BLaER1 treated with 17β-estradiol and CSF1 and Interleukin-3, amounts not matched to agents 10 nM and 100 nM (cell line): ENCODE results near the gene UNKL.
A peak's percentile ranks its signal among the peaks of the same experiment; 100 is the strongest.
"Not testable (repeated sequence)": the region's sequence is repeated elsewhere in the genome, so short reads cannot be mapped to it uniquely, and the experiment has no call there.

Experiments used
- H3K27ac ChIP-seq, 11 experiments: shearing (Covaris generic); formaldehyde crosslinking; 2 replicates each; pipeline ENCODE4 v1.8.1; 2022
- H3K27me3 ChIP-seq, 11 experiments: shearing (Covaris generic); formaldehyde crosslinking; 2 replicates each; pipeline ENCODE4 v1.8.1; 2022
- H3K36me3 ChIP-seq, 11 experiments: shearing (Covaris generic); formaldehyde crosslinking; 2 replicates each; pipeline ENCODE4 v1.8.1; 2022
- H3K4me1 ChIP-seq, 10 experiments: shearing (Covaris generic); formaldehyde crosslinking; 2 replicates each; pipeline ENCODE4 v1.8.1; 2022
- H3K4me2 ChIP-seq, 11 experiments: shearing (Covaris generic); formaldehyde crosslinking; 2 replicates each; pipeline ENCODE4 v1.8.1; 2022
- H3K4me3 ChIP-seq, 10 experiments: shearing (Covaris generic); formaldehyde crosslinking; 2 replicates each; pipeline ENCODE4 v1.8.1; 2022
- H3K9ac ChIP-seq, 11 experiments: shearing (Covaris generic); formaldehyde crosslinking; 2 replicates each; pipeline ENCODE4 v1.8.1; 2022
- H3K9me3 ChIP-seq, 11 experiments: shearing (Covaris generic); formaldehyde crosslinking; replicated peaks in 1 of 11; 2 replicates each; pipeline ENCODE4 v1.8.1; 2022
- H4K20me1 ChIP-seq, 11 experiments: shearing (Covaris generic); formaldehyde crosslinking; 2 replicates each; pipeline ENCODE4 v1.8.1; 2022
- Cebpa-rat ChIP-seq, 11 experiments: shearing (Covaris generic); IDR thresholded peaks; 2 replicates each; pipeline ENCODE4 v1.8.1; 2022

Gene UNKL

GRCh38 chr16:1332618-1333148, 81.8 kb downstream of the UNKL start:
- H3K9ac ChIP-seq: peak overlapping the region in 1 of 11 experiments; percentile 66; a peak in 1 of 22 replicates
- H3K4me1 ChIP-seq: peaks cover 16 to 61% (median 54%) of the 10 kb centered on the region in 10 experiments
- peaks cover 0 to 71% (median 52%) of the 10 kb centered on the region in 11 experiments; a peak in 18 of 22 replicates for H4K20me1 ChIP-seq
- H3K27ac ChIP-seq: peak overlapping the region in 1 of 11 experiments; percentile 79; a peak in 1 of 22 replicates
- no peak for TF ChIP-seq Cebpa-rat (IDR thresholded peaks at IDR 0.05)
- peaks cover 0 to 14% (median 8%) of the 10 kb centered on the region in 11 experiments; a peak in 17 of 22 replicates for H3K9me3 ChIP-seq
- H3K4me2 ChIP-seq: peak overlapping the region; percentile 78 to 94 (median 85); a peak in 21 of 22 replicates
- H3K27me3 ChIP-seq: peaks cover 63 to 80% (median 78%) of the 10 kb centered on the region in 11 experiments
- H3K4me3 ChIP-seq: peak overlapping the region in 4 of 10 experiments; percentile 20 to 38 (median 30); a peak in 3 of 20 replicates
- H3K36me3 ChIP-seq: no peaks in the 10 kb centered on the region

GRCh38 chr16:1331712-1332617, 82.5 kb downstream of the UNKL start:
- no peak for TF ChIP-seq Cebpa-rat (IDR thresholded peaks at IDR 0.05)
- Histone ChIP-seq H3K4me2 (peak overlapping the region; percentile 78 to 94 (median 85)), H3K9ac (peak overlapping the region in 6 of 11 experiments; percentile 17 to 68 (median 46); a peak in 9 of 22 replicates), H4K20me1 (peaks cover 4 to 77% (median 59%) of the 10 kb centered on the region in 11 experiments; a peak in 21 of 22 replicates), H3K4me1 (peaks cover 16 to 61% (median 52%) of the 10 kb centered on the region in 10 experiments), H3K9me3 (peaks cover 0 to 14% (median 8%) of the 10 kb centered on the region in 11 experiments; a peak in 17 of 22 replicates), H3K27ac (peak overlapping the region in 5 of 11 experiments; percentile 25 to 79 (median 46); a peak in 8 of 22 replicates), H3K4me3 (peak overlapping the region; percentile 8 to 60 (median 34); a peak in 12 of 20 replicates), H3K27me3 (peaks cover 62 to 73% (median 71%) of the 10 kb centered on the region in 11 experiments), H3K36me3 (peaks cover 0 to 4% (median 0%) of the 10 kb centered on the region in 11 experiments; a peak in 3 of 22 replicates)

DNA sequence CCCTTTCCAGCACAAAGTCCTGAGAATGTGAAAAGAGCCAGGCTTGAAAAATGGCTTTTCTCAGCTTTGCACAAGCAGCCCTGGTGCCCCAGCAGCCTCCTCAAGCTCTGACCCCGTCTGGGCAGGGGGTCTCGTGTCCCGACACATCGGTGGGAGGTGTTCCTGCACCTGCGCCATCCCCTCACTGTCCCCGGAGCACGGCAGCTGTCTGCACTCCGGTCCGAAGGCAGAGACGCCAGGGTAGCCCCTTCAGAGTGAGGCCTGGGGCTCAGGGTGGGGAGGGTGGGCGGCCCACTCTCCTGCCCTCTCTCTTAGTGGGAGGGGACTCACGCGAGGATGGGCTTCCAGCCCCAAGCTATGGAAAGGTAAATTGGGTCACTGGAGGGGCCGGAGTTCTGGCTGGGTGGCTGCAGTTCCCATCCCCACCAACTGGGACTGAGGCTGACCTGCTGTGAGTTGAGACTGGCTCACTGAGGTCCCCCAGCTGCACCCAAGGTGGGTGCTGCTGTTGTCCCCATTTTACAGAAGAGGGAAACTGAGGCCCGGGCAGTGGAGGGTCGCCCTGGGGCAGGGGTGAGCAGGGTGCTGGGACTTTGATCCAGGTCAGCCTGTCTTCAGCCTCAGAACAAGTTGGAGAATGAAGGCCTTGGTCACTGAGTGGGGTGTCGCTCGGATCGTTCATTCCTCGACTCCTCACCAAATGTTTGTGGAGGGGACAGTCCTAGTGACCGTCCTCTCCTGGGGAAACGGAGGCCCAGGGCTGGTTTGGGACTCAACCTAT, 83.4 kb downstream of the UNKL start:
- peak overlapping the region in 6 of 11 experiments; percentile 17 to 68 (median 46); a peak in 9 of 22 replicates for H3K9ac ChIP-seq
- peak overlapping the region in 9 of 10 experiments; percentile 8 to 60 (median 36); a peak in 11 of 20 replicates for H3K4me3 ChIP-seq
- TF ChIP-seq Cebpa-rat (IDR thresholded peaks at IDR 0.05): no peak
- peak overlapping the region in 5 of 11 experiments; percentile 25 to 79 (median 46); a peak in 8 of 22 replicates for H3K27ac ChIP-seq
- H3K27me3 ChIP-seq: peaks cover 53 to 65% (median 62%) of the 10 kb centered on the region in 11 experiments
- H4K20me1 ChIP-seq: peaks cover 7 to 77% (median 59%) of the 10 kb centered on the region in 11 experiments; a peak in 21 of 22 replicates
- H3K4me2 ChIP-seq: peak overlapping the region; percentile 78 to 94 (median 85)
- peaks cover 0 to 14% (median 8%) of the 10 kb centered on the region in 11 experiments; a peak in 17 of 22 replicates for H3K9me3 ChIP-seq
- peaks cover 16 to 59% (median 47%) of the 10 kb centered on the region in 10 experiments for H3K4me1 ChIP-seq
- H3K36me3 ChIP-seq: peaks cover 0 to 6% (median under 1%) of the 10 kb centered on the region in 11 experiments; a peak in 10 of 22 replicates

DNA sequence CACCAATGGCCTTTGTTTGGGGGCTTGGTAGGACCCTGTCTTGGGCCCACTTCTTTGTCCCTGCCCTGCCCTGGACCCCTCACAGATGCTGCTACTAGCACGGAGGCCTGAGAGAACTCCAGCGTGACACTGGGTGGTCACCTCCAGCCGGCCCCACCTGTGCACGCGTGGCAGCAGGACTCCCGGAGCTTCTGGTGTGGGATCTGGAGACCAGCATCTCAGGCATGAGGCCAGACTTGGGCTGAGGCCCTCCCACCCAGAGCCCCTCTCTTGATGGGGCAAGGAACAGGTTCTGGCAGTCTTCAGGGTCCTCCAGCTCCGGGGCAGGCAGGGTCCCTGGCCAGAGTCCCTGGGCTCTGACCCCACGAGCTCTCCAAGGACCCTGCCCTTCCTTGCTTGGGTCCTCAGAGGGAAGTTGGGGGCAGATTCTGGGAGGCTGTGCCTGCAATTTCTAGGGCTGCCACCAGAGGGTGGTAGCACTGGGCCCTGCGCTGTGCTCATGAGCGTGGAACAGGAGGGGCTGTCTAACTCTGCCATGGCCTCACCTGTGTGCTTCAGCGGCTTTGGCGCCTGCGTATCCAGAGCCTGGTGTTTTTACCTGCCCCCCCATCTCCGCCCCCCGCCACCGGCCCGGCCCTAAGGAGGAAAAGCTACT, 84.1 kb downstream of the UNKL start:
- peaks cover 46 to 57% (median 55%) of the 10 kb centered on the region in 11 experiments for H3K27me3 ChIP-seq
- TF ChIP-seq Cebpa-rat (IDR thresholded peaks at IDR 0.05): no peak
- H3K9ac ChIP-seq: no peak overlapping the region
- peaks cover 14 to 77% (median 59%) of the 10 kb centered on the region in 11 experiments; a peak in 21 of 22 replicates for H4K20me1 ChIP-seq
- H3K9me3 ChIP-seq: peaks cover 0 to 14% (median 8%) of the 10 kb centered on the region in 11 experiments; a peak in 17 of 22 replicates
- no peak overlapping the region for H3K4me3 ChIP-seq
- peaks cover 16 to 59% (median 47%) of the 10 kb centered on the region in 10 experiments for H3K4me1 ChIP-seq
- H3K27ac ChIP-seq: no peak overlapping the region
- H3K36me3 ChIP-seq: peaks cover 3 to 12% (median 7%) of the 10 kb centered on the region in 11 experiments; a peak in 19 of 22 replicates
- H3K4me2 ChIP-seq: no peak overlapping the region

DNA sequence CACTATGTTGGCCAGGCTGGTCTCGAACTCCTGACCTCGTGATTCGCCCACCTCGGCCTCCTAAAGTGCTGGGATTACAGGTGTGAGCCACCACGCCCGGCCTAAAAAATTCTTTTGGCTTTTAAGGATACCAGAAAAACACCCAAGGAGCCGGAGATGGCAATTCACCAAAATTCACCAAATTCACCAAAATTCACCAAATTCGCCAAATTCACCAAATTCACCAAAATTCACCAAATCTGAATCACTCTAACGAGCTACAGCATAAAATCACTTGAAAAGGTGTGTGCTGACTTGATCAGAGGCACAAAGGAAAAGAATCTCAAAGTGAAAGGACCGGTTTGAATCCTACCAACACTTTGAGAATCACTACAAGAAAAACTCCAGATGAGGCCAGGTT, 85.5 kb downstream of the UNKL start:
- H3K4me3 ChIP-seq, H3K9ac ChIP-seq, H3K4me2 ChIP-seq, H3K27ac ChIP-seq: not testable (repeated sequence)
- H3K36me3 ChIP-seq: peaks cover 17 to 26% (median 22%) of the 10 kb centered on the region in 11 experiments
- H3K4me1 ChIP-seq: peaks cover 16 to 57% (median 44%) of the 10 kb centered on the region in 10 experiments
- H4K20me1 ChIP-seq: peaks cover 26 to 77% (median 59%) of the 10 kb centered on the region in 11 experiments; a peak in 21 of 22 replicates
- H3K27me3 ChIP-seq: peaks cover 32 to 43% (median 41%) of the 10 kb centered on the region in 11 experiments
- peaks cover 0 to 14% (median 8%) of the 10 kb centered on the region in 11 experiments; a peak in 17 of 22 replicates for H3K9me3 ChIP-seq

GRCh38 chr16:1328136-1328535, 86.4 kb downstream of the UNKL start:
- peaks cover 34 to 79% (median 62%) of the 10 kb centered on the region in 11 experiments for H4K20me1 ChIP-seq
- H3K9ac ChIP-seq, H3K4me3 ChIP-seq, H3K27ac ChIP-seq, H3K4me2 ChIP-seq: not testable (repeated sequence)
- H3K36me3 ChIP-seq: peaks cover 25 to 35% (median 30%) of the 10 kb centered on the region in 11 experiments
- H3K27me3 ChIP-seq: peaks cover 23 to 35% (median 32%) of the 10 kb centered on the region in 11 experiments
- H3K9me3 ChIP-seq: peaks cover 0 to 12% (median 8%) of the 10 kb centered on the region in 11 experiments; a peak in 17 of 22 replicates
- H3K4me1 ChIP-seq: peaks cover 16 to 60% (median 46%) of the 10 kb centered on the region in 10 experiments

- H3K4me3 ChIP-seq: no peak overlapping the region
- peaks cover 18 to 29% (median 27%) of the 10 kb centered on the region in 11 experiments for H3K27me3 ChIP-seq
- no peak overlapping the region; a peak in 1 of 22 replicates for H3K4me2 ChIP-seq
- TF ChIP-seq Cebpa-rat (IDR thresholded peaks at IDR 0.05): no peak
- peaks cover 0 to 9% (median 8%) of the 10 kb centered on the region in 11 experiments; a peak in 17 of 22 replicates for H3K9me3 ChIP-seq
- H3K36me3 ChIP-seq: peaks cover 30 to 40% (median 35%) of the 10 kb centered on the region in 11 experiments
- peaks cover 36 to 79% (median 62%) of the 10 kb centered on the region in 11 experiments for H4K20me1 ChIP-seq
- no peak overlapping the region for H3K9ac ChIP-seq
- H3K4me1 ChIP-seq: peaks cover 15 to 60% (median 41%) of the 10 kb centered on the region in 10 experiments
- no peak overlapping the region for H3K27ac ChIP-seq
Measured at GRCh38 chr16:1327619-1327947, 86.9 kb downstream of the UNKL start.
